Measurements from ENCODE around the gene LRRC23. TPM values are rescaled to one million over a fixed set of nuclear protein-coding genes. Genes with fewer than 3 reads are reported as not detected.

LRRC23 gene
- total RNA-seq, 1 experiment from 2014 or later, result 5.1 TPM

DNA sequence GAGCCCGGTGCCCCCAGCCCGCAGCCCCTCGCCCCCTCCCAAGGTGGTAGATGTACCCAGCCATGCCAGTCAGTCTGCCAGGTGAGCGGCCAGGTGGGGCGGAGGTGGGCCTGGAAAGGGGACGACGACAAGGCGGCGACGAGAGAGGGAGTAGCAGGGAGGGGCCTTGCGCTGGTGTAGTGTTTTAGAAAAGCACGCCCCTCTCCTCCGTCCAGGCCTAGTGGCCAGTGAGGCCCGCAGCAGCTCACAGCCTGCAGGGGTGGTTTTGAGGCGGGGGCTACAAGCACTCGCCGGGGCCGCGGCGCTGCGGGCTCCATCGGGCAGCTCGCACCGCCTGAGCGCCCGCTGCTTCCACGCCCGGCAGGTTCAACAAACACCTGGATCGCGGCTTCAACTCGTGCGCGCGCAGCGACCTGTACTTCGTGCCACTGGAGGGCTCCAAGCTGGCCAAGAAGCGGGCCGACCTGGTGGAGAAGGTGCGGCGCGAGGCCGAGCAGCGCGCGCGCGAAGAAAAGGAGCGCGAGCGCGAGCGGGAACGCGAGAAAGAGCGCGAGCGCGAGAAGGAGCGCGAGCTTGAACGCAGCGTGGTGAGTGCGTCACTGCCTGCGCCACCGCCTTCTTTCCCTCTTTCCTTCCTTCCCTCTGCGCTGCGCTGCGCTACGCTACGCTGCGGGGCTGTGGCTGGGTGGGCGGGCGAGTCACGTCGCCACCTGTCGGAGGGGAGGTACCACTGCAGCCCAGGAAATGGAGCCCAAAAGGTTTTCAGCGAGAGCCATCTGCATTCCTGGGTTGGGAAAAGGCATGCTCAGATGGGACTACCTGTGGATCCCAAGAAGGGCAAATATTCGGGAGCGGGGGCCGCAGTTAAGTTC lies 33.1 kb downstream of the LRRC23 start:
- Histone ChIP-seq H3K4me2 (ENCODE audit: low read length) (peak overlapping the region; percentile 86), H3K27me3 (ENCODE audit: low read length) (no peaks in the 10 kb centered on the region), H2AFZ (ENCODE audit: low read length) (peak overlapping the region; percentile 61), H3K9me3 (ENCODE audit: low read length) (no peaks in the 10 kb centered on the region), H3K79me2 (ENCODE audit: low read length) (peaks cover 3% of the 10 kb centered on the region), H3K4me1 (ENCODE audit: insufficient read depth, low read length) (peaks cover 7% of the 10 kb centered on the region; the same call in 1 of the 2 replicates), H3K9me2 (replicated peaks; ENCODE audit: low read length) (no peaks in the 10 kb centered on the region), H3K4me3 (ENCODE audit: low read length) (peak overlapping the region; percentile 62), H4K20me1 (ENCODE audit: low read length) (no peaks in the 10 kb centered on the region), H3F3A (ENCODE audit: low read length, unreplicated experiment) (no peaks in the 10 kb centered on the region), H3K9ac (ENCODE audit: low read length) (peak overlapping the region; percentile 80), H3K36me3 (ENCODE audit: low read depth, low read length) (peaks cover 4% of the 10 kb centered on the region; the same call in 1 of the 2 replicates), H3K27ac (ENCODE audit: low read length) (peak overlapping the region; percentile 31)
- intact Hi-C loops (cut with micrococcal nuclease), result no loop called here
- no TSS peak for BruUV-seq (replicated peaks)
- TF ChIP-seq, protein P1, sequence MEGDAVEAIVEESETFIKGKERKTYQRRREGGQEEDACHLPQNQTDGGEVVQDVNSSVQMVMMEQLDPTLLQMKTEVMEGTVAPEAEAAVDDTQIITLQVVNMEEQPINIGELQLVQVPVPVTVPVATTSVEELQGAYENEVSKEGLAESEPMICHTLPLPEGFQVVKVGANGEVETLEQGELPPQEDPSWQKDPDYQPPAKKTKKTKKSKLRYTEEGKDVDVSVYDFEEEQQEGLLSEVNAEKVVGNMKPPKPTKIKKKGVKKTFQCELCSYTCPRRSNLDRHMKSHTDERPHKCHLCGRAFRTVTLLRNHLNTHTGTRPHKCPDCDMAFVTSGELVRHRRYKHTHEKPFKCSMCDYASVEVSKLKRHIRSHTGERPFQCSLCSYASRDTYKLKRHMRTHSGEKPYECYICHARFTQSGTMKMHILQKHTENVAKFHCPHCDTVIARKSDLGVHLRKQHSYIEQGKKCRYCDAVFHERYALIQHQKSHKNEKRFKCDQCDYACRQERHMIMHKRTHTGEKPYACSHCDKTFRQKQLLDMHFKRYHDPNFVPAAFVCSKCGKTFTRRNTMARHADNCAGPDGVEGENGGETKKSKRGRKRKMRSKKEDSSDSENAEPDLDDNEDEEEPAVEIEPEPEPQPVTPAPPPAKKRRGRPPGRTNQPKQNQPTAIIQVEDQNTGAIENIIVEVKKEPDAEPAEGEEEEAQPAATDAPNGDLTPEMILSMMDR (conservative IDR thresholded peaks at IDR 0.05; ENCODE audit: low read depth, low read length), result peak; percentile 76
- TF ChIP-seq EZH2phosphoT487 (IDR thresholded peaks at IDR 0.05; ENCODE audit: borderline replicate concordance, low read length), result no peak
- no peak for TF ChIP-seq EZH2 (IDR thresholded peaks at IDR 0.05; ENCODE audit: low read length, unreplicated experiment)
- POLR2A ChIA-PET (ENCODE audit: unreplicated experiment), result interaction anchor here (0.5 to 0.9 kb wide), 2 partner anchors 12 to 40 kb away, joined by 3 to 6 read pairs; no protein-coding TSS in a partner anchor
- CTCF ChIA-PET, result interaction anchor here (0.6 to 1.0 kb wide), 2 partner anchors 9 to 13 kb away, joined by 3 to 6 read pairs; no protein-coding TSS in a partner anchor
- peak; percentile 92 for ATAC-seq
- DNase-seq, result peak; percentile 94

- ATAC-seq, result no peak
- H2AFZ ChIP-seq (ENCODE audit: low read length), result 0 out of 2 replicates have a peak overlapping the region, but pooled peaks have one; percentile 35
- H3K27me3 ChIP-seq (ENCODE audit: low read length), result no peaks in the 10 kb centered on the region
- peaks cover 7% of the 10 kb centered on the region; the same call in 1 of the 2 replicates for H3K4me1 ChIP-seq (ENCODE audit: insufficient read depth, low read length)
- no peaks in the 10 kb centered on the region for H3K9me3 ChIP-seq (ENCODE audit: low read length)
- ChIA-PET POLR2A (ENCODE audit: unreplicated experiment) (interaction anchor here (0.9 kb wide), 1 partner anchor 13 kb away, joined by 3 read pairs; no protein-coding TSS in a partner anchor), CTCF (interaction anchor here (1.0 kb wide), 1 partner anchor 13 kb away, joined by 6 read pairs; no protein-coding TSS in a partner anchor)
- H3K9ac ChIP-seq (ENCODE audit: low read length), result 0 out of 2 replicates have a peak overlapping the region, but pooled peaks have one; percentile 28
- no peaks in the 10 kb centered on the region for H3K9me2 ChIP-seq (replicated peaks; ENCODE audit: low read length)
- H3K36me3 ChIP-seq (ENCODE audit: low read depth, low read length), result peaks cover 4% of the 10 kb centered on the region; the same call in 1 of the 2 replicates
- TF ChIP-seq, protein P1 (conservative IDR thresholded peaks at IDR 0.05; ENCODE audit: low read depth, low read length), result no peak
- TF ChIP-seq EZH2 (IDR thresholded peaks at IDR 0.05; ENCODE audit: low read length, unreplicated experiment), result no peak
- TF ChIP-seq EZH2phosphoT487 (IDR thresholded peaks at IDR 0.05; ENCODE audit: borderline replicate concordance, low read length), result no peak
- BruUV-seq (replicated peaks), result TSS peak; percentile 14
- H3K4me3 ChIP-seq (ENCODE audit: low read length), result no peak overlapping the region
- no peaks in the 10 kb centered on the region for H3F3A ChIP-seq (ENCODE audit: low read length, unreplicated experiment)
- intact Hi-C loops (cut with micrococcal nuclease), result no loop called here
- no peak for DNase-seq
- H3K4me2 ChIP-seq (ENCODE audit: low read length), result peak overlapping the region; percentile 17; the same call in 1 of the 2 replicates
- H3K27ac ChIP-seq (ENCODE audit: low read length), result no peak overlapping the region
- H4K20me1 ChIP-seq (ENCODE audit: low read length), result no peaks in the 10 kb centered on the region
- H3K79me2 ChIP-seq (ENCODE audit: low read length), result no peaks in the 10 kb centered on the region; the same call in 1 of the 2 replicates
These were observed 34.0 kb downstream of the LRRC23 start for GRCh38 chr12:6938353-6939190.

All from PC-3 (cell line).